Subcutaneous adipose tissue (tissue), 4 donors: ENCODE measurements around the gene MGP. TPM values are rescaled to one million over a fixed set of nuclear protein-coding genes. Genes with fewer than 3 reads are reported as not detected.

Experiments
- CTCF ChIP-seq: fragments of 450-650 bp; IDR thresholded peaks from one replicate; pipeline ENCODE4 v1.5.1; 2016; ENCODE audit warnings: low read depth, mild to moderate bottlenecking, control low read depth, antibody characterized with exemption, moderate library complexity
- total RNA-seq, 4 donors: library from RNA; depleted of rRNA; stranded (reverse); fragments of >200 nt; gene quantifications; one replicate each; pipeline ENCODE4 v1.1.0, GENCODE V29; 2016

Gene MGP
- total RNA-seq, 4 donors from 2014 or later, result 192 to 366 (median 221) TPM

DNA sequence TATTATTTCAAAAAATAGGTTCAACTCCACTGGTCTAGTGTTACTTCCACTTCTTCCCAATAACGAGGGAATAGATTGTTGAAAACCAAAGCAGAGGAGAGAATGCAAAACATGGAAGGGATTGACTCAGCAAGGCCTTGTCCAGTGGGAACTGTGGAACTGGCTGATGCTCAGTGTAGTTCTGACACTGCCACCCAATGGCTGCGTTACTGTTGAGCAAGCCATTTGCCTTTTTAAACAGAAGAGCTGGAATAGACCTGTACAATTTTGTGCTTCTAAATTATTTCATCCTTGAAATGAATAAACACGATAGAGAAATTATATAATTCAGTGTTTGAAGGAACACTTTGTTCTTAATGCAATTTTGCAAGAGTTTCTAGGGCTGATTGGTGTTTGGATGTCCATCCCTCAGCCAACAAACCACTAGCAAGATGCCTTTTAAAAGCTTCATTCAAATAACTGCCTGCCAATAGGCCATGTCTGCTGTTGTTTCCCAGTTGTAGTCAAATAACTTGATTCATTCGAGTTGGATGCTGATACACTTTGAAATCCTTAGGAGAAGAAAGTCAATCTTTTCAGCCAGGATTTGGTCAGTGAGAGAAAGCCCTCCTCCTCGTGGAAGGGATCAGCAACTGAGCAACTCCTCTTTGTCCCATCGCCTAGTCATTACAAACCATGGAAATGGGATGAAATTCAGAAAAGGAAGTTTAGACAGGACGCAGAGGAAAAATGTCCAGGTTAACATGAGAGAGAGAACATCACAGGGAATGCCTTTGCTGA is 7.3 kb upstream of the MGP start:
- no peak for TF ChIP-seq CTCF

- TF ChIP-seq CTCF, result no peak
Observed at GRCh38 chr12:14890701-14891100, 5.0 kb upstream of the MGP start.

DNA sequence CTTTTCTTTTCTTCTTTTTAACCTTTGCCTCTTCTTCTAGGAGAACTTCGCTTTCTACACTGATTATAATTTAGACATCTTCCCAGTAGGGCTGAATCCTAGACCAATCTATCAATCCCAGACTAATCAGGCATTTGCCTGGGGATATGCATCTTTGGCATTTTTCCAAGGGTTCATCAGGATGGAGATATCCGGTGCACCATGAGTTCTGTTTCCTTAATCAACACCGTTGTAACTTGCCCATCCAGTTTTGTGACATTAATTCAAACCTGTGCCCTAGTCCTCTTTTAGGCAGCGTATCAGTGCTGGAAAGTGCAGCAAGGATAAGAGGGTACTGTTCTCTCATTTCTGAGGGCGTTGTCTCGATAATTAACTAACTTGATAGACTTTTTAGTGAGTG is 617 bp upstream of the MGP start:
- TF ChIP-seq CTCF, result no peak

- no peak for TF ChIP-seq CTCF
Observed at GRCh38 chr12:14884458-14884878, 1.2 kb downstream of the MGP start.

DNA sequence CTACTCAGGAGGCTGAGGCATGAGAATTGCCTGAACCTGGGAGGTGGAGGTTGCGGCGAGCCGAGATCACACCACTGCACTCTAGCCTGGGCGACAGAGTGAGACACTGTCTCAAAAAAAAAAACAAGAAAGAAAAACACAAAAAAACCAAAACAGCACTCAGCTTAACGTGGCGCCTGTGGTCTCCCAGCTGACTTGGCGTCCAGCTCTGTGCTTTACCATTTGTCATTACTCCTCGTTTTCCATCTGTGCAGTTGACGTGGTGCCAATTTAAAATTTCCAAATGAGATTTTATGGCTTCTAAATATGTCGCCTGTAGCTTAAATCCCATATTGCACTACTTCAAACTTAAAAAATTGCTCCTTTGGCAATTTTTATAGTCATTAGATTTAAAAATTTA is 2.0 kb downstream of the MGP start:
- TF ChIP-seq CTCF, result no peak

DNA sequence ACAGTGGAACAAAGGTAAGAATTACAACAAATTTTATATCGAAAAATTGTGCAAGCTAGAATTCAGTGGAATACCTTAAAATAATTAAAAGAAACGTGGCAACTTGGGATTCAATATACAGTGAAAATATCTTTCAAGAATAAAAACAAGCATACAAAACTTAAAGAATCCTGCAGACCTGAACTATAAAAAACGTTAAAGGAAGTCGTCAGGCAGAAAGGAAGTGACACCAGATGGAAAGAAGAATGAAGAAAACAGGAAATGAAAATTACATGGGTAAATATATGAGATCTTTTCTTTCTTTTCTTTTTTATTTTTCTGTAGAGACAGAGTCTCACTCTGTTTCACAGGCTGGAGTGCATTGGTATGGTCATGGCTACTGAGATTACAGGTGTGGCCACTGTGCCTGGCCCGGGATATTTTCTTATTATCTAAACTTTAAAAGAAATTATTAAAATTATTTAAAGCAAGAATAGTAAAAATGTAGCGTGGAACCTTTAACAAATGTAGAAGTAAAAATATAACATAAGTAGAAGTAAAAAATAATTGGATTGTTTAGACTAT is 4.7 kb downstream of the MGP start:
- no peak for TF ChIP-seq CTCF

GRCh38 chr12:14879222-14879933 is 6.3 kb downstream of the MGP start:
- TF ChIP-seq CTCF, result no peak
